HCT116 (cell line): ENCODE measurements around the gene PHTF1.

Experiments used
- EGR1 ChIP-seq: IDR thresholded peaks from 2 replicates; pipeline ENCODE4 v1.6.1; 2012; ENCODE audit warnings: low read depth
- ELF1 ChIP-seq: IDR thresholded peaks from 2 replicates; pipeline ENCODE4 v1.6.1; 2012; ENCODE audit warnings: low read depth, borderline replicate concordance
- EZH2 ChIP-seq: fragments of 200-600 bp; sonication (generic); IDR thresholded peaks from 2 replicates; pipeline ENCODE4 v1.6.1; 2017; ENCODE audit warnings: antibody characterized with exemption, mixed run types
- EZH2phosphoT487 ChIP-seq: fragments of 200-600 bp; IDR thresholded peaks from 2 replicates; pipeline ENCODE4 v1.6.1; 2018; ENCODE audit warnings: antibody characterized with exemption, borderline replicate concordance
- POLR2A ChIP-seq: IDR thresholded peaks from 2 replicates; pipeline ENCODE4 v1.7.0; 2011; ENCODE audit warnings: borderline replicate concordance; ENCODE audit not compliant: insufficient read depth, insufficient read length; ENCODE audit errors: extremely low read depth
- POLR2AphosphoS5 ChIP-seq: IDR thresholded peaks from 2 replicates; pipeline ENCODE4 v1.6.1; 2011; ENCODE audit warnings: mild to moderate bottlenecking, low read depth, low read length, moderate library complexity
- SP1 ChIP-seq: IDR thresholded peaks from 2 replicates; pipeline ENCODE4 v1.6.1; 2012; ENCODE audit warnings: low read depth
- SRF ChIP-seq: IDR thresholded peaks from 2 replicates; pipeline ENCODE4 v1.6.1; 2012; ENCODE audit warnings: low read depth
- YY1 ChIP-seq: IDR thresholded peaks from 2 replicates; pipeline ENCODE4 v1.6.1; 2011; ENCODE audit warnings: low read length, low read depth, moderate library complexity, mild to moderate bottlenecking; ENCODE audit not compliant: insufficient replicate concordance; ENCODE audit errors: extremely low read depth
- TF ChIP-seq, protein P1 (sequence below): IDR thresholded peaks from 2 replicates; pipeline ENCODE4 v1.6.1; 2012
- TF ChIP-seq, protein P2 (sequence below), 3 experiments: fragments of 200-600 bp in 1 of 3; sonication (generic) in 1 of 3; IDR thresholded peaks in 2 of 3; conservative IDR thresholded peaks in 1 of 3; 2 replicates each; pipeline ENCODE4 v1.5.1; 2012 to 2017; ENCODE audit warnings: low read depth in 2 of 3, low read length in 2 of 3, antibody characterized with exemption in 1 of 3, borderline replicate concordance in 1 of 3, control low read depth in 1 of 3, mild to moderate bottlenecking in 1 of 3, mixed read lengths in 1 of 3, mixed run types in 1 of 3, moderate library complexity in 1 of 3; ENCODE audit not compliant: insufficient read depth in 1 of 3

DNA sequence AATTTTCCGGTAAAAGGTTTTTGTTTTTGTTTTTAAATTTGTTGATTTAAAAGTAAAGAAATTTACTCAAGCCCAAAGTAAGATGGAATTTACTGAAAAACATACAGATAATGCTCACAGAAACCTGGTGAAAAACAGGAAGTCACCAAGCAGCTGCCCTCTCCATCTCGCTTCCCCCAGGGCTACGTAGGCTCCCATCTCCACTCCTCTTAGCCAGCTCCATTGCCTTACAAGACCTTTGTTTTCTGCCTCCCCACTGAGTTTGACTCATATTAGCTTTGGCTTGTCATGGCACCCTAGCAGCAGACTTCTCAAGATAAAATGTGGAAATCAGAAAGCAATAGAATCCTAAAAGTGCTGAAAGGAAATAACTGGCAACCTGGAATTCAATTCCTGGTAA is 57.9 kb downstream of the PHTF1 start:
- TF ChIP-seq EZH2phosphoT487 (no peak), SRF (no peak), EZH2 (no peak), POLR2AphosphoS5 (no peak), YY1 (no peak), POLR2A (no peak), ELF1 (no peak), SP1 (no peak), EGR1 (no peak)
- TF ChIP-seq, protein P1, sequence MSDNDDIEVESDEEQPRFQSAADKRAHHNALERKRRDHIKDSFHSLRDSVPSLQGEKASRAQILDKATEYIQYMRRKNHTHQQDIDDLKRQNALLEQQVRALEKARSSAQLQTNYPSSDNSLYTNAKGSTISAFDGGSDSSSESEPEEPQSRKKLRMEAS, result no peak
- TF ChIP-seq, protein P2, sequence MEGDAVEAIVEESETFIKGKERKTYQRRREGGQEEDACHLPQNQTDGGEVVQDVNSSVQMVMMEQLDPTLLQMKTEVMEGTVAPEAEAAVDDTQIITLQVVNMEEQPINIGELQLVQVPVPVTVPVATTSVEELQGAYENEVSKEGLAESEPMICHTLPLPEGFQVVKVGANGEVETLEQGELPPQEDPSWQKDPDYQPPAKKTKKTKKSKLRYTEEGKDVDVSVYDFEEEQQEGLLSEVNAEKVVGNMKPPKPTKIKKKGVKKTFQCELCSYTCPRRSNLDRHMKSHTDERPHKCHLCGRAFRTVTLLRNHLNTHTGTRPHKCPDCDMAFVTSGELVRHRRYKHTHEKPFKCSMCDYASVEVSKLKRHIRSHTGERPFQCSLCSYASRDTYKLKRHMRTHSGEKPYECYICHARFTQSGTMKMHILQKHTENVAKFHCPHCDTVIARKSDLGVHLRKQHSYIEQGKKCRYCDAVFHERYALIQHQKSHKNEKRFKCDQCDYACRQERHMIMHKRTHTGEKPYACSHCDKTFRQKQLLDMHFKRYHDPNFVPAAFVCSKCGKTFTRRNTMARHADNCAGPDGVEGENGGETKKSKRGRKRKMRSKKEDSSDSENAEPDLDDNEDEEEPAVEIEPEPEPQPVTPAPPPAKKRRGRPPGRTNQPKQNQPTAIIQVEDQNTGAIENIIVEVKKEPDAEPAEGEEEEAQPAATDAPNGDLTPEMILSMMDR (IDR thresholded peaks at IDR 0.05 in 2 of 3, conservative IDR thresholded peaks at IDR 0.05 in 1 of 3; ENCODE audit: borderline replicate concordance in 1 of 3, insufficient read depth in 1 of 3, low read depth in 2 of 3, low read length in 2 of 3), result no peak
